SKM-1 (cell line): Measurements from ENCODE around the gene TBC1D5.
"Not testable (repeated sequence)": the region's sequence is repeated elsewhere in the genome, so short reads cannot be mapped to it uniquely, and the experiment has no call there.

ENCODE experiments used
- DNase-seq: peaks from one replicate; lab custom pipeline; 2025; ENCODE audit not compliant: unreplicated experiment; lab: John Stamatoyannopoulos, UW

The TBC1D5 gene

DNA sequence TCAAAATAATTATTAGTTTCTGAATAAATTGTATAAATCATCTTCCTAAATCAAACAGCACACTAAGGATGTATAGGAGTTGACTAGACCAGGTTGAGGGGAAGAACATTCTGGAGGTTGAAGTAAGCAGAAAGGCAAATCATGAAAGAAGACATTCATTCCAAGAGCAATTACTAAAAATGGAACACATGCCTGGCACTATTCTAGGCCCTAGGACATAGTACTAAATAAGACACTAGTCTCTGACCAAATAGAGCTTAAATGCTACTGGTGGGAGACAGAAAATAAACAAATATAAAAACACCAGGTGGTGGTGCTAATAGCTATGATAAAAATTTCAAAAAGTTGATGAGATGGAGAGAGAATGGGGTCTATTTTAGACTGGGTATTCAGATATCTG is 190.1 kb downstream of the TBC1D5 start:
- no peak for DNase-seq

- no peak for DNase-seq
Observed at GRCh38 chr3:17551895-17552294, 190.5 kb downstream of the TBC1D5 start.

DNA sequence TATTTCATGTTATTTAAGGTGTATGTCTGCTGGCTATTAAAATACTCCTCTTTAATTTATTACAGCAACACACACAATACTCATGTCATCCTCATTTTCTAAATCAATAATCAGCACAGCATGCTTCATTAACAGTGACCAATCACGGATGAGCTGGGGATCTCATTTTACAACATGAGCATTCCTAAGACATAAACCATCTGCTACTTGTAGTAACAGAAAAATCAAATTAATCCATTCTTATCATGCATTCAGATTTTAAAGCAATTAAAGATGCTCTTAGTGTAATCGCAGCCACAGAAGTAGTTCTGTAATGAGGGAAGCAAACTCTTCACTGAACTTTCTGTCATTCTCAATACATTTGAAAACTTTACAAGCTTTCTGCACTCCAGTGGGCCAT is 191.1 kb downstream of the TBC1D5 start:
- DNase-seq: no peak

GRCh38 chr3:17550624-17551023 is 191.8 kb downstream of the TBC1D5 start:
- DNase-seq: no peak

GRCh38 chr3:17546500-17547255 is 195.8 kb downstream of the TBC1D5 start:
- DNase-seq: no peak

- DNase-seq: no peak
Observed at GRCh38 chr3:17544632-17545031, 197.8 kb downstream of the TBC1D5 start.

- no peak for DNase-seq
Observed at GRCh38 chr3:17542591-17542990, 199.8 kb downstream of the TBC1D5 start.

- no peak for DNase-seq
Observed at GRCh38 chr3:17539436-17539835, 203.0 kb downstream of the TBC1D5 start.

DNA sequence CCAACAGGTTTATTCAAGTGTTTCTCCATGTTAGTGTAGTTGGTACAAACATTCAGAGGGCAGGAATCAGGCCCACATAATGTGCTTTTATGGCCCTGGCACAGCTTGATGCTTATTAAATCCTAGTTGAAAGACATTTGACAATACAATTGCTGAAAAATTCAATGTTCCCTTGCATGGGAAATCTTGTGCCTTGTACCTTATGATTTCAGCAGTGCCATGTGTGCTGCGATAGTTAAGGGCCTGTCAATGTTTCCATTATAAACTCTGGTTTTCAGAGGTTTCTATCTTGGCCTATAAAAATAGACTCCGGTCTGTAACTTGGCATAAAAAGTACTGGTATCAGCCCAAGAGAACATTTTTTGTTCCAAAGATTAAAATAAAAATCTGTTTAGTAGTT is 207.2 kb downstream of the TBC1D5 start:
- DNase-seq: no peak

- not testable (repeated sequence) for DNase-seq
Observed at GRCh38 chr3:17532446-17532845, 210.0 kb downstream of the TBC1D5 start.

- no peak for DNase-seq
Observed at GRCh38 chr3:17529677-17530076, 212.8 kb downstream of the TBC1D5 start.

DNA sequence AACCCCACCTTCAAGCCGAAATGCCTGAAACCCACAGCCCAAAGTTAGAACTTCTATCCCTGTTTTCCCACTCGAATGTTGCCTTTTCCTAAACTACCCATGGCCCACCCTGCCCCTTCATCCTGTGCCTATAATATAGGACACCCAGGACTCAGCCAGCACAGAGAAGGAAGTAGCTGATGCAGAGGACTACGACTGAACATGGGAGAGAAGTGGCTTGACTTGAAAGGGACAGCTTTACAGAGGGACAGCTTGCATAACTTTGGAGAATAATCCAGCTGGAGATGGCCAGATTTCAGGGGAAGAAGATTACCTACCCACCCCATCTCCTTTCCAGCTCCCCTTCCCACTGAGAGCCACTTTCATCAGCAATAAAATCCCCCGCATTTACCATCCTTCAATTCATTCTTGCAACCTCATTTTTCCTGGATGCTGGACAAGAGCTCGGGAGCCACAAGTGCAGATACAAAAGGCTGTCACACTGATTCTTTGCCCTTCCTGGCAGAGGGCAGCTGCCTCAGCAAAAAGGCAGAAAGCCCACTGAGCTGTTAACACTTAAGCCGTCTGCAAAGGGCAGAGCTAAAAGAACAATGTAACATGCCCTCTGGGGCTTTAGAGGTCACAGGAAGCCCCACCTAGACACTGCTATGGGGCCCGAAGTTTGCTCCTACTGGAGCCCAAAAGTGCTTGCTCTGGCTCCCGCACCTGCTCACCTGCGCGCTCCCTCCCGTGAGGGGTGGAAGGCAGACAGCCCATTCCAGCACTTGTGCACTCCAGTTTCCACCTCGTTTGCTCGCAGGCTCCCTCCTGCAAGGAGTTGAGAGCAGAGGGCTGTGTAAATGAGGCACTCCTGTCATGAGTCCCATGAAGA is 224.0 kb downstream of the TBC1D5 start:
- no peak for DNase-seq

DNA sequence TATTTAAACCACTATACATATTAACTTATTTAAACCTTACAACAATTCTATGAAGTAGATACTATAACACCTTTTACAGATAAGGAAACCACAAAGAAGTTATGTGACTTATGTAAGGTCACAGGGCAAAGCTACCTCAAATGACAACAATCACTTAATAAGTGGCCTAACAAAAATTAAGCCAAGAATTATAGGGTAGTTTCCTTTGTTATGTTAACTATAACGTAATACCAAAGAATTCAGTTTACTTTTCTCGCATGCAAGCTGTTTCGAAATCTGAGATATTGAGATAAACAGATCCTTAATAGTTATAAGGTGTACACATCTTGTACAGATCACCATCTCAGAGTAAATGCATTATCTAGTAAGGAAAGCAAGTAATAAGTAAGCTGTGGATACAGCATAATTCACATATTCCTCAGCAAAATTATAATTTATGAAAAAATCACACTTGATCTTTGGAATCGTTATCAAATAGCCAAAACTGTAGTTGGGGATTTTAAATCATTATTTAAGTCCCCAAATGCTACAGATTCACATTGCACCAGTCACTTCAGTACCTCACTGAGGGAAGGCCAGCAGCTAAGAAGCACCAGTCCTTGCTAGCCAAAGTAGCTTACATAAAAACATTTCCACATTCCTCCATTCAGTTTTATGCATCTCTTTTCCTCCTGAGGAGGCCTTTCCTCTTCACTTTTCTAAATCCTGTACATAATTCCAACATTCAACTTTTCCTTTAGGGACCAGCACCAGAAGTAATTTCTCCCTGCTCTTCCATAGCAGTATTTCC is 226.8 kb downstream of the TBC1D5 start:
- no peak for DNase-seq

DNA sequence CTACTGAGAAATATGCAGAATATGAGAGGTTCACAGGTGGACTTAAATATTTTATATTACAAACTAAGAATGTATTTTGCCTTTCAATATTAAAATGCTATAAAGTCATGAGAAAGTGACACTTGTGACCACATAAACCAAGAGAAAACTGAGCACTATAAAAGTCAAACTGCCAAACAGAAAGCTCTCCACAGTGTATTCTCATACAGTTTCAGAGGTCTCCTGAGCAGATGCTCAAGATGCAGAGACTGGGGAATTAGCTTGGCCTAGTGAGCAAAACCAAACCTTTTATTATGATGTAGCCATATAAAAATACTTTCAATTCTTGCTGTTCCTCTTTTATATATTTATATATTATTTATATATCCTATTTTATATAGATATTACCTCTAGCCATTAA is 227.8 kb downstream of the TBC1D5 start:
- DNase-seq: no peak

DNA sequence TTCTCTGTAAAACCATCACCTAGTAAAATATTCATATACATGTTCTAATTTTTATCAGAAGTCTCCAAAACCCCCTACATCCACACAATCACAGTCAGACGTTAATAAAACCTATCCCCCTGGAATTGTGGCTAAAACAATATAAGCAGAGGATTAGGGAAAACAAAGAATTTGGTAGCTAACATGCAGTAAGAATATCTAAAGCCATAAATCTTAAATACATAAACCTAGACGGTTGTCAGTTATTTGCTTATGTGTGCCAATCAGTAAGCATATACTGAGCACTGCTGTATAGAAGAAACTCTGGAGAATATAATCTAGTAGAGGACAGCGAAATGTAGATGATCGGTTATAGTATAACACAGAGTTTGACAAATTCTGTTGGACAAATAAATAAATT is 232.2 kb downstream of the TBC1D5 start:
- no peak for DNase-seq

DNA sequence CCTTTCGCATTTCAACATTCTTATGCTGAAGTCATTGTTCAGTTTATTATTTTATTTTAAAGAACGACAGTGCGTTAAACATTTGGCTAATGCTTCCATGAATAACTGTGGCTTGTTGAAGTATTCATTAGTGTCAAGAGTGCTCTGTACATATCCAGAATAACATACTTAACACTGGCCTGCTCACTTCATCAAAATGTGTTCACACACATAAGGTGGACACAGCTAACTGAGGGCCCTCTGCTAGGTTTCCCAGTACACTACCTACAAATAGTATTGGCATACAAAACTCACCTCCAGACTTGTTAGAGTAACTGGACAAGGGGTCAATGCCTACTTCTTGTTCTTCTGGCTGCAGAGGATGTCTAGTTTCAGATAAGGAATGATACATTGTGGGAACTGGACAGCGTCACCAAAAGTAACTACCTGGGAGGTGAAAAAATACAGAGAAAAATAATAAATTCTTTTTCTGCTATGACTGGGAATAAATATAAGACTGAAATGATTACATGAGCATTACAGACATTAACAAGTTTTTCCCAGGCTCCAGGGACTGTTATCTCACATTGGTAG is 234.2 kb downstream of the TBC1D5 start:
- no peak for DNase-seq

DNA sequence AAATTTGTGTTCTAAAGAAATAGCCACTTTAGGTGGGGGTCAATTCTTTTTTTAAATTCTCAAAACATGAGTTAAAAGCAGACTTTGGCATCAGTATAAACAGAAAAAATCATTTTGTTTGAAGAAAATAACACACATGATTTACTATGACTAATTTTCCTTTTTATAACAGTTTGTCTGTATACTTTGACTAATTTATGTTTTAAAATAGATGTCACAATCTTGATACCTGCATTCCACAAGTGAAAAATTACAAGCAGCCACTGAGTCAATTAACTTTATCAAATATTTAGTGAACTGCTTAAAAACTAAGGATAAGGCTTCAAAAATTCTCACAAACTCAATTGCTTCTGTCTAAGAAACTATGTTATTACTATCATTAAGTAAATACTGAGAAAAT is 235.0 kb downstream of the TBC1D5 start:
- no peak for DNase-seq

DNA sequence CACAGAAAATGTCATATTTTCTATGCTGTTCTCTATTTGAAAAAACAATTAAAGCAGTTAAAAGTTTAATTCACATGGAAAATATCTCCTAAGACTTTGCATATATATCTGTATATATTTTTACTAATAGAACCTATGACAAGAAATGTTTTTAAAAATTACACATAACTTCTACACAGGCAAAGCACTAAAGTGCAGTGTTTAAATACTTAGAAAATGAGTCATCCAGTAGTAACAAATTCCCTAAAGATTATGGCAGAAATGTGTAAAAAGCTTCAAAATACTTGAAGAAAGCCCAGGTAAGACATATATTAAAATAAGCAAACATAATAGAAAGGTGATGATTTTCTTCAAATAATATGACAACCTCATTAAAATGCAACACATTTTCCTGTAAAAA is 236.6 kb downstream of the TBC1D5 start:
- no peak for DNase-seq

- DNase-seq: no peak
Observed at GRCh38 chr3:17501745-17502144, 240.7 kb downstream of the TBC1D5 start.

DNA sequence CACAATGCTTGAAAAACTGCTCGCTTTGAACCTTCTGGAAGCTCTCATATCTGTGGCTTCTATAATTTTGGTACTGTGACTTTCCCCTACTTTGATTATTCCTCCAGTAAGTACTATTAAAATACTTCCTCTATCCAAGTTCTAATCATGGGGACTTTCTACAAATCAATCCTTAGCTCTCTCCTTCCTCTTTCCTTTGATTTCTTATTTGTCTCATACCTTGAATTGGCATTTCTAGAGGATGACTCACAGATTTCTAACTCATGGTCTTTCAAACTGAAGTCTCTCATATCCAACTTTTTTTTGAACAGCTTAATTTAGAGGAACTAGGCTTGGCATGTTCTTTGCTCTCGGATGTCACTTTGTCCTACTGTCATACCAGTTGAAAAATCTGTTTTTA is 241.8 kb downstream of the TBC1D5 start:
- DNase-seq: no peak

DNA sequence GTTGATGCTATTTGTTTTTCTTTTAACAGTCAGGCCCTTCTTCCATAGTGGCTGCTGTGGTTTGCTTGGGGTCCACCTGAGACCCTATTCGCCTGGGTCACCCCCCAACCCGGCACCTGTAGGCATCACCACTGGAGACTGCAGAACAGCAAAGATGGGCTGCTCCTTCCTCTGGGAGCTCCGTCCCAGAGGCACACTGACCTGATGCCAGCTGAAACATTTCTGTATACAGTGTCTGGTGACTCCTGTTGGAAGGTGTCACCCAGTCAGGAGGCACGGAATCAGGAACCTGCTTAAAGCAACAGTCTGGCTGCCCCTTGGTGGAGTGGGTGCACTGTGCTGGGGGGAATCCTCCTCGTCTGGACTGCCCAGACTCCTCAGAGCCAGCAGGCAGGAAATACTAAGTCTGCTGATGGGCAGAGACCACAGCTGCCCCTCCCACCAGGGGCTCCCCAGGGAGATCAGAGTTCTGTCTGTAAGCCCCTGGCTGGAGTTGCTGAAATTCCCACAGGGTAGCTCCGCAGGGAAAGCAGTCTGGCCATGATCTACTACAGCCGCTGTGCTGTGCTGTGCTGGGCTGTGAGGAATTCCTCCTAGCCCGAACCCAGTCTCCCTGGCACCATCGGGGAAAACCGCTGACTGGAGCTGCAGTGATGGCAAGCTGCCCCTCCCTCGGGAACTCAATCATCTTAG is 248.2 kb downstream of the TBC1D5 start:
- no peak for DNase-seq
